ENCODE measurements around the gene CAPN11.

- no peak for TF ChIP-seq CTCF (IDR thresholded peaks at IDR 0.05; ENCODE audit: low read depth, low read length, missing input control)
- TF ChIP-seq SP1 (IDR thresholded peaks at IDR 0.05), result no peak
- TF ChIP-seq, protein P1, sequence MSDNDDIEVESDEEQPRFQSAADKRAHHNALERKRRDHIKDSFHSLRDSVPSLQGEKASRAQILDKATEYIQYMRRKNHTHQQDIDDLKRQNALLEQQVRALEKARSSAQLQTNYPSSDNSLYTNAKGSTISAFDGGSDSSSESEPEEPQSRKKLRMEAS (IDR thresholded peaks at IDR 0.05), result no peak
Measured at GRCh38 chr6:44219815-44220784, 61.5 kb downstream of the CAPN11 start.

Measured in liver (tissue), 3 donors.